ENCODE measurements around the gene C2CD4C.
"Not testable (repeated sequence)": the region's sequence is repeated elsewhere in the genome, so short reads cannot be mapped to it uniquely, and the experiment has no call there.

The C2CD4C gene

GRCh38 chr19:398719-399118, 10.2 kb downstream of the C2CD4C start:
- no peak for DNase-seq (ENCODE audit: low spot score)

GRCh38 chr19:397941-398706, 10.8 kb downstream of the C2CD4C start:
- no peak for DNase-seq (ENCODE audit: low spot score)

GRCh38 chr19:397321-397720, 11.6 kb downstream of the C2CD4C start:
- DNase-seq (ENCODE audit: low spot score), result no peak

DNA sequence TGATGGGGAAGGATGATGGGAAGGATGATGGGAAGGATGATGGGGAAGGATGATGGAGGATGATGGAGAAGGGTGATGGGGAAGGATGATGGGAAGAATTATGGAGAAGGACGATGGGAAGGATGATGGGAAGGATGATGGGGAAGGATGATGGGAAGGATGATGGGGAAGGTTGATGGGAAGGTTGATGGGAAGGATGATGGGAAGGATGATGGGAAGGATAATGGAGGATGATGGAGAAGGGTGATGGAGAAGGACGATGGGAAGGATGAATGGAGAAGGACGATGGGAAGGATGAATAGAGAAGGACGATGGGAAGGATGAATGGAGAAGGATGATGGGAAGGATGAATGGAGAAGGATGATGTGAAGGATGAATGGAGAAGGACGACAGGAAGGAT, 13.5 kb downstream of the C2CD4C start:
- DNase-seq (ENCODE audit: low spot score), result no peak

DNA sequence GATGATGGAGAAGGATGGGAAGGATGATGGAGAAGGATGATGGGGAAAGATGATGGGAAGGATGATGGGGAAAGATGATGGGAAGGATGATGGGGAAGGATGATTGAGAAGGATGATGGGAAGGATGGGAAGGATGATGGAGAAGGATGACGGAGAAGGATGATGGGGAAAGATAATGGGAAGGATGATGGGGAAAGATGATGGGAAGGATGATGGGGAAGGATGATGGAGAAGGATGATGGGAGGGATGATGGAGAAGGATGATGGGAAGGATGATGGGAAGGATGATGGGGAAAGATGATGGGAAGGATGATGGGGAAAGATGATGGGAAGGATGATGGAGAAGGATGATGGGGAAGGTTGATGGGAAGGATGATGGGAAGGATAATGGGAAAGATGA, 14.1 kb downstream of the C2CD4C start:
- not testable (repeated sequence) for DNase-seq (ENCODE audit: low spot score)

GRCh38 chr19:393560-393959, 15.4 kb downstream of the C2CD4C start:
- not testable (repeated sequence) for DNase-seq (ENCODE audit: low spot score)

- DNase-seq (ENCODE audit: low spot score), result no peak
These were observed 16.5 kb downstream of the C2CD4C start for GRCh38 chr19:392375-392970.

- DNase-seq (ENCODE audit: low spot score), result no peak
These were observed 17.1 kb downstream of the C2CD4C start for GRCh38 chr19:391726-392374.

DNA sequence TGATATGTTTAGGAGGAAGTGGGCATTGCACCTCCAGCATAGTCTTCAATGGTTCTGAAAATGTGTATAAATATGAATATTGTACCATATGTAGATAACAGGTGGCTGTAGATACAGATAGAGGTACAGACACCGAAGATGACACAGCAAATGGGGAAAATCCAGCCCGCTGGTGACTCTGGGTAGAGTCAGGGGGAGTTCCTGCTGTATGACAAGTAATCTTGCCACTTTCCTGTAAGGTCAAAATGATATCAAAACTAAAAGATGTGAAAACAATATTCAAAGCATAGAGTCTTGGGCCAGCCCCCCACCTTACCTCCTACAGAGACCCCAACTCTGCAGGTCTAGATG, 17.8 kb downstream of the C2CD4C start:
- DNase-seq (ENCODE audit: low spot score), result no peak

DNA sequence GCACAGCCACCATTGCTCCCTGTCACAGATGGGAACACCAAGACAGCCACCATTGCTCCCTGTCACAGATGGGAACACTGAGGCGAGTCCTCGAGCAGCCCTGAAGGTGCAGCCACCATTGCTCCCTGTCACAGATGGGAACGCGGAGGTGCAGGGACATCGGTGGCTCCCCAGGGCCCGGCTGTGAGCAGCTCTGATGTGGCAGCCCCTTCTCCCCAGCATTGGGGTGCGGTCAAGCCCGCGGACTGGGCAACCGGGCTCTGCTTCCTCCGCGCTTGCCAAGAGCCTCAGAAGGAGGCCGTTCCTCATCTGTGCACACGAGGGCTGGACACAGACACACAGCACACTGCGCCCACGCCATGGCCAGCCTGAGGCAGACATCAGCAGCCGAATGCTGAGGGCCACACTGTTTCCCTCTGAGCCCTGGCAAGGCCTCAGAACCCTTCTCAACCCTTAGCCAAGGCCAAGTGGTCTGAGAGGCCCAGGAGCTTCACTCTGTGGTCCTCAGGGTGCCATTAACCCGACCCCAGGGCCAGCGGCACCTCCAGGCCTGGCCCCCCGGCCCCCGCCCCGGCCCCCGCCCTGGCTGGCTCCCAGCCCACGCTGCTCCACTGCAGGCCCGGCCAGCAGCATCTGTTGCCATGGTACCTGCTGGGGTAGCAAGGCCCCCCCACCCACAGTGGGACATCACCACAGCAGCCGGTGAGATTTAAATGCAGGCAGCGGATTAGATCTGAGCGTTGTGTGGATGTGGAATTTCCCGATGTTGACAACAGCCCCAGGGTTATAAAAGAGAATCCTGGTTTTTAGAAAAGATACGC, 18.4 kb downstream of the C2CD4C start:
- DNase-seq (ENCODE audit: low spot score), result no peak

- DNase-seq (ENCODE audit: low spot score), result no peak
These were observed 19.0 kb downstream of the C2CD4C start for GRCh38 chr19:389935-390289.

DNA sequence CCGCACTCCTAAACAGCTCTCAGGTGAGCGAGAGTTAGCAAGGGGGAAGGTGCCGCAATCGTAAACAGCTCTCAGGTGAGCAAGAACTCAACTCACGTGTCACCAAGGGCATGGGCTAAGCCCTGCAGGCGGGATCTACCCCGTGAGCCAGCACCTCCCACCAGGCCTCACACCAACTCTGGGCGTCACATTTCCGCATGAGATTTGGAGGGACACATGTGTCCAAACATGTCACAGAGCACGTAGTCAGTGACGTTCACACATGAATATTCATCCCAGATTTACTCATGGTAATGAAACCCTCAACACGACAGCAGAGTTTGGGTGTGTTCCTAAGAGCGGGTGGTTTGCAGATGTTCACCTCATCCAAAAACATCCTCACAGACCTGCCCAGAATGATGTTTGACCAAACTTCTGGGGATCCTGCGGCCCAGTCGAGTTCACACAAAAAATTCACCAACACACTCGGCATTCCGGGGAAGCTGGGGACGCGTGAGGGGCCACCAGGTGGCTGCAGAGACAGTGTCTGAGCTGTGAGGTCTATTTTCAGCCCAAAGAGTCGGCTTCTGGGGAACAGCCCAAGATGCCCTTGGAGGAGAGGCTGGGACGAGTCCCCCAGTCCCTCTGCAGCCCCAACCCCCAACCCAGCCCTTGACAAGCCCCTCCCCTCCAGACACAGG, 19.6 kb downstream of the C2CD4C start:
- no peak for DNase-seq (ENCODE audit: low spot score)

- DNase-seq (ENCODE audit: low spot score), result no peak
These were observed 20.3 kb downstream of the C2CD4C start for GRCh38 chr19:388691-389090.

GRCh38 chr19:387777-388176, 21.2 kb downstream of the C2CD4C start:
- no peak for DNase-seq (ENCODE audit: low spot score)

DNA sequence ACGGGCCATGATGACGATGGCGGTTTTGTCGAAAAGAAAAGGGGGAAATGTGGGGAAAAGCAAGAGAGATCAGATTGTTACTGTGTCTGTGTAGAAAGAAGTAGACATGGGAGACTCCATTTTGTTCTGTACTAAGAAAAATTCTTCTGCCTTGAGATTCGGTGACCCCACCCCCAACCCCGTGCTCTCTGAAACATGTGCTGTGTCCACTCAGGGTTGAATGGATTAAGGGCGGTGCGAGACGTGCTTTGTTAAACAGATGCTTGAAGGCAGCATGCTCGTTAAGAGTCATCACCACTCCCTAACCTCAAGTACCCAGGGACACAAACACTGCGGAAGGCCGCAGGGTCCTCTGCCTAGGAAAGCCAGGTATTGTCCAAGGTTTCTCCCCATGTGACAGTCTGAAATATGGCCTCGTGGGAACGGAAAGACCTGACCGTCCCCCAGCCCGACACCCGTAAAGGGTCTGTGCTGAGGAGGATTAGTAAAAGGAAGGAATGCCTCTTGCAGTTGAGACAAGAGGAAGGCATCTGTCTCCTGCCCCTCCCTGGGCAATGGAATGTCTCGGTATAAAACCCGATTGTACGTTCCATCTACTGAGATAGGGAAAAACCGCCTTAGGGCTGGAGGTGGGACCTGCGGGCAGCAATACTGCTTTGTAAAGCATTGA, 22.2 kb downstream of the C2CD4C start:
- DNase-seq (ENCODE audit: low spot score), result not testable (repeated sequence)

DNA sequence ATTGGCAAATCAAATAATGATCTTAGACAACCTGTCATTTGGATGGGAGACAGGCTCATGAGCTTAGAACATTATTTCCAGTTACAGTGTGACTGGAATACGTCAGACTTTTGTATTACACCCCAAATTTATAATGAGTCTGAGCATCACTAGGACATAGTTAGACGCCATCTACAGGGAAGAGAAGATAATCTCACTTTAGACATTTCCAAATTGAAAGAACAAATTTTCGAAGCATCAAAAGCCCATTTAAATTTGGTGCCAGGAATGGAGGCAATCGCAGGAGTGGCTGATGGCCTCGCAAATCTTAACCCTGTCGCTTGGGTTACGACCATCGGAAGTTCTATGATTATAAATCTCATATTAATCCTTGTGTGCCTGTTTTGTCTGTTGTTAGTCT, 22.8 kb downstream of the C2CD4C start:
- DNase-seq (ENCODE audit: low spot score), result not testable (repeated sequence)

- no peak for DNase-seq (ENCODE audit: low spot score)
These were observed 24.2 kb downstream of the C2CD4C start for GRCh38 chr19:384799-385169.

DNA sequence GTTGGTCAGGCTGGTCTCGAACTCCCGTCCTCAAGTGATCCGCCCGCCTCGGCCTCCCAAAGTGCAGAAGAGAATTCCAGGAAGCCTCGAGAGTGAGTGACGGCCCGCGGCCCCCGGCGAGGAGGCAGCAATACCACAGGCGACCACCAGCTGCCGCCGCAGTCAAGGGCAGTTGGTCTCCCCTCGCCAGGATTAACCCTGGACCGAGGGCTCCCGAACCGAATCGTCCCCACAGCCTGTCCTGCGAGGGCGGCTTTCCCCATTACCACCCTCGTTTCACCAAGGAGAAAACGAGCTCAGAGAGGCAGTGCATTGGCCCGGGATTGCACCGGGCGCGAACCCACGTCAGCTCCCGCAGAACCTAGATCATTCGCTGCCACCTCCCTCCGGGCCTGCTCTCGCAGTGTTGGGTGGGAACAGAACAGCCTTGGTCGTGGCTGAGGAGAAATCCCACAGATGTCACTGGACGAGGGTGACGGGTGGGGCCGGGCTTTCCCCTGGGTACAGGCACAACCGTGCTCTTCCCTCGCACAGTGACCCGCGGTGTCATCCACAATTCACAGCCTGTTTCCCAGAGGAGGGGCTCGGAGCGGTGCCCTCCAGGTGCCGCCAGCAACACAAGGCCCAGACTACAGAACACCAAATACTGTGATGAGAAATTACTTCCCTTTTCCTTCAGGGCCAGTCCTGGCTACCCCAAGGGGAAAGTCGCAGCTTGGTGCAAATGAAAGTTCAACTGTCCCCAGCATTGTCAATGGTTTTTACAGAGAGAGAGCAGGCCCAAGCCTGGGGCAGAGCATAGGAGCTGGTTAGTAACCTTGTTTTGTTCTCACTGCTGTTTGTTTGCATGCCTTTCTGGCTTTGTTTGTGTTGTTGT, 24.8 kb downstream of the C2CD4C start:
- no peak for DNase-seq (ENCODE audit: low spot score)

DNA sequence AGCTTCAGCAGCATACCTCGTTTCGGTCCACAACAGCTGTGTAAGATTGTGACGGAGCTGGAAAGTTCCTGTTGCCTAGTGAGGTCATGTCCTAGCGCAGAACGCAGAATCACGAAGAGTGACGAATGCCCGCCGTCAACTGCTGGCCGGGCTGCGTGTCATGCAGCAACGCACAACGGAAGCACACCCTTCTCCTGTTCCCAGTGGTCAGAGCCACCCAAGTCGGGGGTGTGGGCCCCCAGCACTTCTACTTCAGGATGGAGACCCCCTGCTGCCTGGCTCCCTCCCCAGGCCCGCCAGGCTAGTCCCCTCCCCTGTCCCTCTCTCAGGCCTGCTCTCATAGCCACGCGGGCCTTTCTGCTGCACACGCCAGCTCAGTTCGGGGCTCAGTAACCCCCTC, 25.9 kb downstream of the C2CD4C start:
- DNase-seq (ENCODE audit: low spot score), result no peak

GRCh38 chr19:382578-382977, 26.4 kb downstream of the C2CD4C start:
- not testable (repeated sequence) for DNase-seq (ENCODE audit: low spot score)

DNA sequence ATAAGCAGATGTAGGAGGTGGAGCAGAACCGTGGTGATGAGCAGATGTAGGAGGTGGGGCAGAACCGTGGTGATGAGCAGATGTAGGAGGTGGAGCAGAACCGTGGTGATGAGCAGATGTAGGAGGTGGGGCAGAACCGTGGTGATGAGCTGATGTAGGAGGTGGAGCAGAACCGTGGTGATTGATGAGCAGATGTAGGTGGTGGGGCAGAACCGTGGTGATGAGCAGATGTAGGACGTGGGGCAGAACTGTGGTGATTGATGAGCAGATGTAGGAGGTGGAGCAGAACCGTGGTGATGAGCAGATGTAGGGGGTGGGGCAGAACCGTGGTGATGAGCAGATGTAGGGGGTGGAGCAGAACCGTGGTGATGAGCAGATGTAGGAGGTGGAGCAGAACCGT, 27.0 kb downstream of the C2CD4C start:
- DNase-seq (ENCODE audit: low spot score), result not testable (repeated sequence)

Data from germinal center (tissue), 1 donor.